ENCODE results near the gene DIRAS1. TPM values are rescaled to one million over a fixed set of nuclear protein-coding genes. Genes with fewer than 3 reads are reported as not detected.

The DIRAS1 gene
- total and polyA plus RNA-seq, 2 experiments from 2014 or later: 2.8 to 18.6 TPM

GRCh38 chr19:2769218-2769617 is 48.0 kb upstream of the DIRAS1 start (continued):
- TF ChIP-seq ETS1 (IDR thresholded peaks at IDR 0.05) (no peak), EZH2phosphoT487 (IDR thresholded peaks at IDR 0.05; ENCODE audit: unreplicated experiment) (no peak), NANOG (IDR thresholded peaks at IDR 0.05; ENCODE audit: borderline replicate concordance) (no peak), STAT1 (IDR thresholded peaks at IDR 0.05; ENCODE audit: unreplicated experiment) (no peak), POLR2AphosphoS5 (IDR thresholded peaks at IDR 0.05; ENCODE audit: low read depth) (no peak), EZH2 (IDR thresholded peaks at IDR 0.05; ENCODE audit: low read depth, unreplicated experiment) (no peak), ZNF331 (CRISPR knock-in tag; IDR thresholded peaks at IDR 0.05; ENCODE audit: low read depth) (no peak)
- TF ChIP-seq, protein P1, sequence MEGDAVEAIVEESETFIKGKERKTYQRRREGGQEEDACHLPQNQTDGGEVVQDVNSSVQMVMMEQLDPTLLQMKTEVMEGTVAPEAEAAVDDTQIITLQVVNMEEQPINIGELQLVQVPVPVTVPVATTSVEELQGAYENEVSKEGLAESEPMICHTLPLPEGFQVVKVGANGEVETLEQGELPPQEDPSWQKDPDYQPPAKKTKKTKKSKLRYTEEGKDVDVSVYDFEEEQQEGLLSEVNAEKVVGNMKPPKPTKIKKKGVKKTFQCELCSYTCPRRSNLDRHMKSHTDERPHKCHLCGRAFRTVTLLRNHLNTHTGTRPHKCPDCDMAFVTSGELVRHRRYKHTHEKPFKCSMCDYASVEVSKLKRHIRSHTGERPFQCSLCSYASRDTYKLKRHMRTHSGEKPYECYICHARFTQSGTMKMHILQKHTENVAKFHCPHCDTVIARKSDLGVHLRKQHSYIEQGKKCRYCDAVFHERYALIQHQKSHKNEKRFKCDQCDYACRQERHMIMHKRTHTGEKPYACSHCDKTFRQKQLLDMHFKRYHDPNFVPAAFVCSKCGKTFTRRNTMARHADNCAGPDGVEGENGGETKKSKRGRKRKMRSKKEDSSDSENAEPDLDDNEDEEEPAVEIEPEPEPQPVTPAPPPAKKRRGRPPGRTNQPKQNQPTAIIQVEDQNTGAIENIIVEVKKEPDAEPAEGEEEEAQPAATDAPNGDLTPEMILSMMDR (conservative IDR thresholded peaks at IDR 0.05; ENCODE audit: low read depth in 2 of 2): no peak
- TF ChIP-seq, protein P2, sequence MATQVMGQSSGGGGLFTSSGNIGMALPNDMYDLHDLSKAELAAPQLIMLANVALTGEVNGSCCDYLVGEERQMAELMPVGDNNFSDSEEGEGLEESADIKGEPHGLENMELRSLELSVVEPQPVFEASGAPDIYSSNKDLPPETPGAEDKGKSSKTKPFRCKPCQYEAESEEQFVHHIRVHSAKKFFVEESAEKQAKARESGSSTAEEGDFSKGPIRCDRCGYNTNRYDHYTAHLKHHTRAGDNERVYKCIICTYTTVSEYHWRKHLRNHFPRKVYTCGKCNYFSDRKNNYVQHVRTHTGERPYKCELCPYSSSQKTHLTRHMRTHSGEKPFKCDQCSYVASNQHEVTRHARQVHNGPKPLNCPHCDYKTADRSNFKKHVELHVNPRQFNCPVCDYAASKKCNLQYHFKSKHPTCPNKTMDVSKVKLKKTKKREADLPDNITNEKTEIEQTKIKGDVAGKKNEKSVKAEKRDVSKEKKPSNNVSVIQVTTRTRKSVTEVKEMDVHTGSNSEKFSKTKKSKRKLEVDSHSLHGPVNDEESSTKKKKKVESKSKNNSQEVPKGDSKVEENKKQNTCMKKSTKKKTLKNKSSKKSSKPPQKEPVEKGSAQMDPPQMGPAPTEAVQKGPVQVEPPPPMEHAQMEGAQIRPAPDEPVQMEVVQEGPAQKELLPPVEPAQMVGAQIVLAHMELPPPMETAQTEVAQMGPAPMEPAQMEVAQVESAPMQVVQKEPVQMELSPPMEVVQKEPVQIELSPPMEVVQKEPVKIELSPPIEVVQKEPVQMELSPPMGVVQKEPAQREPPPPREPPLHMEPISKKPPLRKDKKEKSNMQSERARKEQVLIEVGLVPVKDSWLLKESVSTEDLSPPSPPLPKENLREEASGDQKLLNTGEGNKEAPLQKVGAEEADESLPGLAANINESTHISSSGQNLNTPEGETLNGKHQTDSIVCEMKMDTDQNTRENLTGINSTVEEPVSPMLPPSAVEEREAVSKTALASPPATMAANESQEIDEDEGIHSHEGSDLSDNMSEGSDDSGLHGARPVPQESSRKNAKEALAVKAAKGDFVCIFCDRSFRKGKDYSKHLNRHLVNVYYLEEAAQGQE (IDR thresholded peaks at IDR 0.05; ENCODE audit: unreplicated experiment): no peak

GRCh38 chr19:2768365-2769132 is 47.4 kb upstream of the DIRAS1 start:
- Histone ChIP-seq H3K79me2 (replicated peaks; ENCODE audit: insufficient read depth) (peaks cover 34% of the 10 kb centered on the region), H3K4me2 (no peak overlapping the region), H3F3A (replicated peaks; ENCODE audit: low read depth) (no peaks in the 10 kb centered on the region), H3K27me3 (ENCODE audit: insufficient read depth) (no peaks in the 10 kb centered on the region), H3K4me1 (ENCODE audit: insufficient read depth) (no peaks in the 10 kb centered on the region), H3K27ac (ENCODE audit: low read depth) (no peak overlapping the region), H3K9me2 (ENCODE audit: insufficient read depth) (no peaks in the 10 kb centered on the region), H3K4me3 (no peak overlapping the region), H2AFZ (no peak overlapping the region), H4K20me1 (replicated peaks; ENCODE audit: insufficient read depth) (peaks cover 10% of the 10 kb centered on the region; the same call in 1 of the 2 replicates), H3K36me3 (ENCODE audit: insufficient read depth) (peaks cover 9% of the 10 kb centered on the region; the same call in 1 of the 2 replicates)
- Mint-ChIP-seq H3K27ac (no peak overlapping the region), H3K4me3 (no peak overlapping the region), H3K27me3 (ENCODE audit: insufficient read depth, low read depth, poor library complexity) (peaks cover 14% of the 10 kb centered on the region), H3K9me3 (no peaks in the 10 kb centered on the region), H3K4me1 (no peaks in the 10 kb centered on the region), H3K36me3 (ENCODE audit: low read depth) (peaks cover 32% of the 10 kb centered on the region)
- ATAC-seq (no peak), DNase-seq (ENCODE audit: low spot score) (no peak)
- TF ChIP-seq, protein P1 (conservative IDR thresholded peaks at IDR 0.05; ENCODE audit: low read depth in 2 of 2): peak in 1 of 2 experiments; percentile 34; a peak in 2 of 4 replicates
- TF ChIP-seq NANOG (IDR thresholded peaks at IDR 0.05; ENCODE audit: borderline replicate concordance): no peak

Measured in GM23338 (cell line).